Natural killer cell (primary cell): ENCODE data around the gene BNIPL. TPM values are rescaled to one million over a fixed set of nuclear protein-coding genes. Genes with fewer than 3 reads are reported as not detected.

Experiments
- ATAC-seq, 3 donors: fragments of 150-1000 bp in 2 of 3; fragments of 200-7000 bp in 1 of 3; cut with Tn5 transposase; 1 replicate in 1 of 3; 2 replicates in 2 of 3; pipeline ENCODE4 v1.10.0; 2021; ENCODE audit warnings: mild to moderate bottlenecking in 2 of 3, moderate library complexity in 2 of 3
- DNase-seq, 2 donors: peaks; one replicate each; pipeline versions ENCODE4 v3.0.0 to v3.0.0-alpha.2; 2013 to 2021; ENCODE audit warnings: mixed read lengths in 1 of 2
- H3K27ac ChIP-seq: one replicate; pipeline ENCODE4 v1.5.1; 2013; ENCODE audit warnings: mild to moderate bottlenecking, low read length
- H3K27me3 ChIP-seq: one replicate; pipeline ENCODE4 v1.6.1; 2013; ENCODE audit warnings: low read length; ENCODE audit not compliant: control insufficient read depth, insufficient read depth
- H3K36me3 ChIP-seq: one replicate; pipeline ENCODE4 v1.6.1; 2013; ENCODE audit warnings: low read length; ENCODE audit not compliant: control insufficient read depth, insufficient read depth
- H3K4me1 ChIP-seq: one replicate; pipeline ENCODE4 v1.6.1; 2013; ENCODE audit warnings: low read length; ENCODE audit not compliant: control insufficient read depth, insufficient read depth
- H3K4me3 ChIP-seq: one replicate; pipeline ENCODE4 v1.5.1; 2013; ENCODE audit warnings: low read length
- H3K9me3 ChIP-seq: one replicate; pipeline ENCODE4 v1.6.1; 2013; ENCODE audit warnings: low read length; ENCODE audit not compliant: control insufficient read depth, insufficient read depth
- H3K27ac Mint-ChIP-seq, 2 donors: one replicate each; pipeline ENCODE4 v1.8.0; 2022; ENCODE audit warnings: mild to moderate bottlenecking in 2 of 2, mixed read lengths in 2 of 2, moderate library complexity in 1 of 2
- H3K27me3 Mint-ChIP-seq, 2 donors: one replicate each; pipeline ENCODE4 v1.8.0; 2022; ENCODE audit warnings: low read depth in 2 of 2, mixed read lengths in 2 of 2
- H3K36me3 Mint-ChIP-seq: one replicate; pipeline ENCODE4 v1.8.0; 2022; ENCODE audit warnings: mixed read lengths
- H3K4me1 Mint-ChIP-seq, 2 donors: one replicate each; pipeline ENCODE4 v1.8.0; 2022; ENCODE audit warnings: mixed read lengths in 2 of 2
- H3K4me3 Mint-ChIP-seq: one replicate; pipeline ENCODE4 v1.8.0; 2022; ENCODE audit warnings: mild to moderate bottlenecking, moderate library complexity, mixed read lengths
- H3K9me3 Mint-ChIP-seq, 2 donors: one replicate each; pipeline ENCODE4 v1.8.0; 2022; ENCODE audit warnings: mixed read lengths in 2 of 2
- CTCF ChIP-seq: fragments of 200-600 bp; IDR thresholded peaks from one replicate; pipeline ENCODE4 v1.8.0; 2022; ENCODE audit warnings: antibody characterized with exemption
- WGBS: methylation state at CpG from one replicate; pipeline ENCODE4 v1.1.7; 2013; ENCODE audit warnings: missing lambda C conversion rate; ENCODE audit not compliant: insufficient coverage; 5-methylcytosine and 5-hydroxymethylcytosine counted together
- intact Hi-C: fragments of 100-400 bp; cut with micrococcal nuclease; formaldehyde crosslinking; loops from one replicate; pipeline ENCODE4 v1.14.2; 2022
- total RNA-seq, 4 donors: library from RNA; stranded (reverse); fragments of 120-200 nt in 1 of 4; gene quantifications; one replicate each; pipeline versions ENCODE4 v1.2.3 to v1.2.4, GENCODE V29; 2013 to 2022

The BNIPL gene
- total RNA-seq, 3 donors from 2014 or later (not counting 1 experiment from before 2014, with no cell fraction given) = 0.28 to 0.39 (median 0.33) TPM

GRCh38 chr1:151054971-151055547 is 18.7 kb downstream of the BNIPL start:
- DNase-seq (no peak), ATAC-seq (no peak)
- no peaks in the 10 kb centered on the region for H3K9me3 Mint-ChIP-seq
- no peaks in the 10 kb centered on the region for H3K27me3 Mint-ChIP-seq
- H3K36me3 Mint-ChIP-seq = peaks cover 43% of the 10 kb centered on the region
- peak overlapping the region; percentile 89 for H3K27ac ChIP-seq
- H3K4me1 Mint-ChIP-seq = peaks cover 77 to 80% of the 10 kb centered on the region in 2 donors
- intact Hi-C loops = loop anchor here (5.0 kb wide), 3 partner anchors 33 to 483 kb away; partner anchors contain the start of gene ZNF687
- no peaks in the 10 kb centered on the region for H3K27me3 ChIP-seq
- no peak for TF ChIP-seq CTCF
- H3K36me3 ChIP-seq = peaks cover 60% of the 10 kb centered on the region
- peak overlapping the region; percentile 92 for H3K4me3 Mint-ChIP-seq
- H3K4me1 ChIP-seq = peaks cover 46% of the 10 kb centered on the region
- H3K4me3 ChIP-seq = peak overlapping the region; percentile 95
- WGBS = 78% methylated on average over 4 of the region's 4 CpGs
- H3K9me3 ChIP-seq = no peaks in the 10 kb centered on the region
- H3K27ac Mint-ChIP-seq = peak overlapping the region; percentile 98 to 99

- no peak for ATAC-seq
- Histone ChIP-seq H3K4me3 (peak overlapping the region; percentile 95), H3K27ac (peak overlapping the region; percentile 89), H3K27me3 (no peaks in the 10 kb centered on the region), H3K4me1 (peaks cover 51% of the 10 kb centered on the region), H3K9me3 (no peaks in the 10 kb centered on the region), H3K36me3 (peaks cover 60% of the 10 kb centered on the region)
- no peak for TF ChIP-seq CTCF
- Mint-ChIP-seq H3K27me3 (no peaks in the 10 kb centered on the region), H3K36me3 (peaks cover 43% of the 10 kb centered on the region), H3K4me1 (peaks cover 79 to 80% of the 10 kb centered on the region in 2 donors), H3K9me3 (no peaks in the 10 kb centered on the region), H3K4me3 (peak overlapping the region; percentile 92), H3K27ac (peak overlapping the region; percentile 98 to 99)
- DNase-seq = no peak
- WGBS = 33% methylated on average over 1 of the region's 2 CpGs
- intact Hi-C loops = loop anchor here (5.0 kb wide), 3 partner anchors 33 to 483 kb away; partner anchors contain the start of gene ZNF687
Measured at GRCh38 chr1:151055581-151055980, 19.2 kb downstream of the BNIPL start.

GRCh38 chr1:151056149-151056548 is 19.8 kb downstream of the BNIPL start:
- Histone ChIP-seq H3K4me3 (peak overlapping the region; percentile 95), H3K27ac (peak overlapping the region; percentile 89), H3K9me3 (no peaks in the 10 kb centered on the region), H3K36me3 (peaks cover 56% of the 10 kb centered on the region), H3K4me1 (peaks cover 51% of the 10 kb centered on the region), H3K27me3 (no peaks in the 10 kb centered on the region)
- intact Hi-C loops = loop anchor here (5.0 kb wide), 3 partner anchors 34 to 484 kb away; partner anchors contain the start of gene ZNF687
- WGBS = 0% methylated on average over 2 of the region's 2 CpGs
- Mint-ChIP-seq H3K4me1 (peaks cover 81 to 85% of the 10 kb centered on the region in 2 donors), H3K4me3 (peak overlapping the region; percentile 92), H3K27me3 (no peaks in the 10 kb centered on the region), H3K36me3 (peaks cover 43% of the 10 kb centered on the region), H3K9me3 (no peaks in the 10 kb centered on the region), H3K27ac (peak overlapping the region; percentile 98 to 99)
- DNase-seq (peak in 1 of 2 donors; percentile 82), ATAC-seq (peak; percentile 11 to 25 (median 17))
- no peak for TF ChIP-seq CTCF
